SH-SY5Y (cell line): ENCODE data around the gene ZNF648.

Experiments used
- GATA2 ChIP-seq: IDR thresholded peaks from 2 replicates; pipeline ENCODE4 v1.6.1; 2011; ENCODE audit warnings: mild to moderate bottlenecking, low read depth, low read length
- GATA3 ChIP-seq: IDR thresholded peaks from 2 replicates; pipeline ENCODE4 v1.6.1; 2011; ENCODE audit warnings: low read depth, mild to moderate bottlenecking, low read length, moderate library complexity

ZNF648 gene, protein sequence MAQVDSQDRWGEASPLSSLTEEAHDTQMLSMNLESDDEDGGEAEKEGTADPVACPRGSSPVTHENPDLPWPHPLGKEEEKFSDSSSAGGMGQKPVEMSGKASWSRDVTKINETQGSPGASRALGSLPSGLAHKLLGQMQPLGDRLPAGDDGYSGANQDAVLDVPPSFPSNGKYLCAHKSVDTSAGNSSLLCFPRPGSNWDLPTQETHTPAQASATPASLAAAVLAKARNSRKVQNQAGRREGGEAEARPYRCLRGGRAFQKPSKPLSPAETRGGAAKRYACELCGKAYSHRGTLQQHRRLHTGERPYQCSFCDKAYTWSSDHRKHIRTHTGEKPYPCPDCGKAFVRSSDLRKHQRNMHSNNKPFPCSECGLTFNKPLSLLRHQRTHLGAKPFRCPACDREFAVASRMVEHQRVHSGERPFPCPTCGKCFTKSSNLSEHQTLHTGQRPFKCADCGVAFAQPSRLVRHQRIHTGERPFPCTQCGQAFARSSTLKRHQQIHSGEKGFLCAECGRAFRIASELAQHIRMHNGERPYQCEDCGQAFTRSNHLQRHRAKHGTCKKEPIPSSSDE

GRCh38 chr1:182061594-182061993, at the start of gene ZNF648:
TSS of gene ZNF648 (minus strand) at chr1:182061712. CDS start at chr1:182058010, 3,702 bp downstream.
- TF ChIP-seq GATA3 (no peak), GATA2 (no peak)

DNA sequence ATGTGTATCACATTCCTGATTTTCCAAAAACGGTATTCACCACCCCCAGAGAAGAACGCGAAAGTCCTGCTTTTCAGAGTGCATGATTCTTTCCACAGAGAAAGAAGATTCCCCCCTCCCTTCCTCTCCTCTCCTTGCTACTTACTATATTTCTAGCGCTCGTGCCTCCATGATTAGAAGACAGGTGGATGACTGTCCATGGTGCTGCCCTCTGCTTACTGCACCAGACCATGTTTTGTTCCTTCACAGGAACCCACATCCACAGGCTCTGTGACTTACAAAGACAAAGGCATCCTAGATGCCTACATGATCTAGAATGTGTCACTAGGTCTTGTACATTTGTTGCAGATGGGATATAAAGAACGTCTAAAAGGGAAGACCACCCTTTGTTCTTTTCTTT, 49.1 kb upstream of the ZNF648 start:
- TF ChIP-seq GATA3 = no peak
- TF ChIP-seq GATA2 = no peak

DNA sequence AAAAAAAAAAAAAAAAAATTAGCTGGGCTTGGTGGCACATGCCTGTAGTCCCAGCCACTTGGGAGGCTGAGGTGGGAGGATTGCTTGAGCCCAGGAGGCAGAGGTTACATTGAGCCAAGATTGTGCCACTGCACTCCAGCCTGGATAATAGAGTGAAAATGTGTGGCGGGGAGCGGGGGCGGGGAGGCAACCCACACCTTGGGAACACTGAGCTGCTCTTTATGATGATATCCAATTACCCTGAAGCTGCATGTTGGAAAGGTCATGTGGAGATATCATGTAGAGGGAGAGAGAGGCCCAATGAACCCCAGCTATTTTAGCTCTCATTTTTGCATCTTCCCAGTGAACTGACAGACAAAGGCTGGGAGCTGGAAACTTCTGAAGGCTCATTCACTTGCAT, 48.3 kb upstream of the ZNF648 start:
- TF ChIP-seq GATA2 (no peak), GATA3 (no peak)

DNA sequence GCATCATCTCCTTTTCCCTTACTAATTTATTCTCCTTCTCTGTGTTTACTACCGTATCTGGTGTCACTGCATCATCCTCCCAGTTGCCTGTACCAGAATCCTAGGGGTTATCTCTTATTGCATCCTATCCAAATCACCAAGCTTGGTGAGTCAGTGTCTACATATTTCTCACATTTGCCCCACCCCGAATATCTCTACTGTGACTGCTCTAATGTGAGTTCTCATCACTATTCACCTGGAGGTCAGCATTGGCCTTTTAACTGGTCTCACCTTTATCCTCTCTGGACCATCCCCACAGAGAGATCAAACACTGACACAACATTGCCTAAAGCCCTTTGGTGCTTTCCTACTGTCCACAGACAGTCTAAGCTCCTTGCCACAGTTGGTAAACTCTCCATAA, 45.7 kb upstream of the ZNF648 start:
- TF ChIP-seq GATA2 = no peak
- no peak for TF ChIP-seq GATA3

DNA sequence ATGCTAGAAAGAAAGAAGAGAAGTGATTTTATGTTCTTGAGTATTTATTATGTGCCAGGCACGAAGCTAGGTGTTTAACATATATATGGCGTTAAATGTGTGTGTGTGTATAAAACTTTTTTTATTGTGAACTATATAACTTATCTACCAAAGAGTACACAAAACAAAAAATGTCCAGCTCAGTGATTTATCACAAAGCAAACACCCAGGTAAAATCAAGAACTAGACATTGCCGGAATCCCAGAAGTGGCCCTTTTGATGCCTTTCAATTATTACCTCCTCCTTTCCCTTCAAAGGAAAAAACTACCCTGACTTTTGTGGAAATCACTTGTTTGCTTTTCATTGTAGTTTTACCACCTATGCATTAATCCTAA, 40.5 kb upstream of the ZNF648 start:
- TF ChIP-seq GATA3 = no peak
- TF ChIP-seq GATA2 = no peak

GRCh38 chr1:182101415-182102042, 40.0 kb upstream of the ZNF648 start:
- no peak for TF ChIP-seq GATA3

- no peak for TF ChIP-seq GATA3
- no peak for TF ChIP-seq GATA2
Observed at GRCh38 chr1:182098301-182098700, 36.8 kb upstream of the ZNF648 start.

- TF ChIP-seq GATA3 (no peak), GATA2 (no peak)
Observed at GRCh38 chr1:182095946-182096345, 34.4 kb upstream of the ZNF648 start.

DNA sequence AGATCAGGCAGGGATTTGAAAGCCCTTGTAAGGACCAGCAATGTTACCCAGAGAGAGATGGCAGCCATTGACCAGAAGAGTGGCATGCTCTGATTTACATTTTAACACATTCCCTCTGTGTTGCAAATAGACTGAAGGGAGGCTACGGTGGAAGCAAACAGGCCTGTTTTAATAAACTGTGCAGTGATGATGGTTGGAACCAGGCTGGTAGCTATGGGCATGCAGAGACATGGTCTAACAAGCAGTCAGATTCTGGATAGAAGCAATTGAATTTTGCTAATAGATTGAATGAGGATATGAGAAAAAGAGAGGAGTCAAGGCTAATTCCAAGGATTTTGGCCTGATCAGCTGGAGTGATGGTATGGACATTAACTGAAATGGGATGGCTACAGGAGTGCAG, 32.3 kb upstream of the ZNF648 start:
- no peak for TF ChIP-seq GATA3
- TF ChIP-seq GATA2 = no peak

GRCh38 chr1:182092336-182092735, 30.8 kb upstream of the ZNF648 start:
- TF ChIP-seq GATA2 (no peak), GATA3 (no peak)

DNA sequence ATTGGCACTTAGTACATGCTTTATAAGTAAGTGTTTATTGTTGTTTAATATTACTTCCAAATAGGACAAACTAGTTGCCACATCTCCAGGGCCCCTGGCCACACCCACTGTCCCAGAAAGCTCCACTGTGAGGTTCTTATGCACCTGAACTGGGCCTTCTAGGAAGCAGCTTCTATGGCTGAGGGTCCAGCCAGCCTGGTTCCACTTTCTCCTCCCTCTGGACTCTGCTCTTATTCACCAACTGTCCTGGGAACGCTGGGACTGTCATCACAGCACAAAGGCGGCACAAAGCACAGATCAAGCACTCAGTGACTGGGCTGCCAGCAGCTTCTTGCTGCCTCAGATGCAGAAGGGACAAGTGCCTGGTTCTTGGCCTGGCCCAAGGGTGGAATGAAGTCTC, 29.6 kb upstream of the ZNF648 start:
- TF ChIP-seq GATA3 (no peak), GATA2 (no peak)

GRCh38 chr1:182087719-182088350, 26.3 kb upstream of the ZNF648 start:
- no peak for TF ChIP-seq GATA3
- TF ChIP-seq GATA2 = no peak

GRCh38 chr1:182087304-182087703, 25.8 kb upstream of the ZNF648 start:
- TF ChIP-seq GATA3 (no peak), GATA2 (no peak)

DNA sequence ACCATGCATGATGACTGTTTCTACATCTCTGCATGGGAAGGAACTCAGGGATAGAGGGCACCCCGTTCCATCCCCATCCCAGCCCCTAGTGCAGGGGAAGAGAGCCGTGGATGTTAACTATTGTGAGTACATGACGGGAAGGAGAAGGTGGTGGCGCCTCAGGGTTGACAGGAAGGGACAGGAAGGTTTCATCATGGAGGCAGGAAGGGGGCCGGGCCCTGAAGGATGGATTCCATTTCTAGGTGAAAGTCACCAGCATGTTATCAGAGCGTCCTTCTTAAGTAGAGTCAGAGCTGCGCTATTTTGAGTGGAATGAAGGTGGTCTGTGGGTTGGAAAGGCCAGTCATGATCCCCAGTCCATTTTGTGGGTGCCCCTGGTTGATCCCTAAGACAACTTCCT, 25.1 kb upstream of the ZNF648 start:
- TF ChIP-seq GATA3 (no peak), GATA2 (no peak)

- TF ChIP-seq GATA3 (no peak), GATA2 (no peak)
Observed at GRCh38 chr1:182086136-182086535, 24.6 kb upstream of the ZNF648 start.

- no peak for TF ChIP-seq GATA2
- TF ChIP-seq GATA3 = no peak
Observed at GRCh38 chr1:182085726-182086125, 24.2 kb upstream of the ZNF648 start.
